Measurements from ENCODE around the gene BAK1.

BAK1 gene

DNA sequence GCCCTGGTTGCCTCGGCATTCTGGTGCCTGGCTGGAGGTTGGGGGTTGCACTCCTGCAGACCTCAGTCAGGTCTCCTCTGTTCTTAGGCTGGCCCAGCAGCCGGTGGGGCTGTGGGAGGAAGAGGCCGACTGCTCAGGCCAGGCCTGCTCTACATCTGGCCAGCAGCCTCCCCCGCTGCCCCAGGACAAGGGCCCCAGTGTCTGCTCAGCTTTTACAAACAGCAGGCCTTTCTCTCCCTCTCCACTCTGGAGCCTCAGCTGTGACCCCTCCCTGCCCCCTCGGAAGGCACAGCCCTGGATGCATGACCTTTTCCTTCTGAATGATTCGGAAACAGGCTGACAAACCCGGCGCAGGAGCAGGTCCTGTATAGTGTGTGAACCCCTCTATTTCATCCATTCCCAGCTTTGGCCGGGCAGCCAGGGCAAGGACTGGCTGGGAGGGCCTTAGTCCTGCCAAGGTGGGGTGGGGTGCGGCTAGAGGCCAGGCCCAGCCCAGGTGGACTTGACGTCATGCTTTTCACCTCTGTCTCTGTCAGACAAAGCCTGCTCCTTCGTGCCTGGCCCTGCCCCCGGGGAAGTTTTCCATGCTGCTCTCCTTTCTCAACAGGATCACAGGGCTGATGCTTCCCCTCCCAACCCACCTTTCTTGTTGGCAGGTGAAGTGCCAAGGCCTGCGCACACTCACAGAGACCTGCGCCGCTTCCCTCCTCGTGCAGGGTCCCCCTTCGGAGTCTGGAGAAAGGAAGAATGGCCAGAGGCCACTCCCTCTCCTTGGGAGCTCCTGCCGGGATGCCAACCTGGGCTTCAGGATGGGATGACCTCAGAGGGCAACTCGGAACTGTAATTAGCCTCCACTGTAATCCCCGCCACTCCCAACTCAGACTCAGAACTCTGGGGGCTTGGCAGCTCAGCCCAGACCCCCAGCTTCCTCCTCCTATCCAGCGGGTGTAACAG, 31.0 kb upstream of the BAK1 start:
- H3K4me3 ChIP-seq (ENCODE audit: insufficient read depth in 1 of 2, low read depth in 1 of 2, low read length in 2 of 2) = no peak overlapping the region
- no peaks in the 10 kb centered on the region for H3K9me3 ChIP-seq (ENCODE audit: control insufficient read depth, low read length)
- H3K4me1 ChIP-seq (ENCODE audit: control insufficient read depth, insufficient read depth, low read depth, low read length) = peaks cover 29% of the 10 kb centered on the region
- H3K27ac ChIP-seq (ENCODE audit: low read length, poor library complexity, severe bottlenecking) = no peak overlapping the region
- no peak for DNase-seq
- H3K18ac ChIP-seq (ENCODE audit: low read depth in 1 of 2, low read length in 2 of 2) = peak overlapping the region in 1 of 2 experiments; percentile 73
- H2BK5ac ChIP-seq (ENCODE audit: low read depth, low read length, poor library complexity, severe bottlenecking) = no peak overlapping the region
- H2BK120ac ChIP-seq (ENCODE audit: low read depth, low read length) = peak overlapping the region; percentile 75
- 58% methylated on average over 21 of the region's 22 CpGs for WGBS
- no peak overlapping the region for H3K14ac ChIP-seq (ENCODE audit: low read length in 2 of 2)
- no peak overlapping the region for H3K4me2 ChIP-seq (ENCODE audit: low read length, poor library complexity, severe bottlenecking)
- H3K9ac ChIP-seq (ENCODE audit: low read length) = peak overlapping the region; percentile 6
- H3K4ac ChIP-seq (ENCODE audit: low read depth in 1 of 2, low read length in 2 of 2) = peak overlapping the region in 1 of 2 experiments; percentile 42
- peak overlapping the region; percentile 77 for H4K91ac ChIP-seq (ENCODE audit: low read length)
- no peaks in the 10 kb centered on the region for H3K36me3 ChIP-seq (ENCODE audit: control insufficient read depth in 1 of 2, insufficient read depth in 2 of 2, low read depth in 1 of 2, low read length in 2 of 2)
- peak overlapping the region; percentile 12 for H2BK15ac ChIP-seq (ENCODE audit: low read depth, poor library complexity, severe bottlenecking)
- no peaks in the 10 kb centered on the region for H3K79me1 ChIP-seq (replicated peaks; ENCODE audit: low read length, poor library complexity, severe bottlenecking)
- no peak overlapping the region for H2AK5ac ChIP-seq (ENCODE audit: low read length, severe bottlenecking)
- peak overlapping the region; percentile 71 for H4K8ac ChIP-seq (ENCODE audit: low read length)
- H3K27me3 ChIP-seq (ENCODE audit: control insufficient read depth in 1 of 2, insufficient read depth in 1 of 2, low read length in 2 of 2) = no peaks in the 10 kb centered on the region
- H2BK12ac ChIP-seq (ENCODE audit: low read length in 2 of 2) = peak overlapping the region in 1 of 2 experiments; percentile 59
- H3K23ac ChIP-seq (ENCODE audit: low read length in 2 of 2) = no peak overlapping the region
- H2AFZ ChIP-seq (ENCODE audit: low read depth, low read length) = peak overlapping the region; percentile 6

DNA sequence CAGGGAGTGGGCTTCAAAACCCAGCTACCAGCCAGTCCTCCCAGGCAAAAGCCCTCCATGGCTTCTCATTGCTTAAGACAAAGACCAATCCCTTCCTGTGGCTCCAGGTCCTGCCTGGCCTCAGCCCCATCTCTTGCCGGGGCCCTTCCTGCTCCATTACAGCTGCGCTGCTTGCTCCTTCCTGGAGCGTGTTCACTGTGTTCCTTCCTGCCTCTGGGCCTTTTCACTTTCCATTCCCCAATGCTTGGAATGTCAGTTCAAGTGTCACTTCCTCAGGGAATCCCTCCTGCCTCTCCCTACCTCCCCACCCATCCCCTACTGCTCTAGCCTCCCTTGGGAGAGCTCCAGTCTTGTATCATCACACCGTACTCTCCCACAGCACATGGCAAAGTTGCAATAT, 30.0 kb upstream of the BAK1 start:
- no peaks in the 10 kb centered on the region for H3K9me3 ChIP-seq (ENCODE audit: control insufficient read depth, low read length)
- peaks cover 29% of the 10 kb centered on the region for H3K4me1 ChIP-seq (ENCODE audit: control insufficient read depth, insufficient read depth, low read depth, low read length)
- H4K91ac ChIP-seq (ENCODE audit: low read length) = peak overlapping the region; percentile 92
- no peak overlapping the region for H2BK5ac ChIP-seq (ENCODE audit: low read depth, low read length, poor library complexity, severe bottlenecking)
- H3K4me3 ChIP-seq (ENCODE audit: insufficient read depth in 1 of 2, low read depth in 1 of 2, low read length in 2 of 2) = peak overlapping the region in 1 of 2 experiments; percentile 23
- H3K4me2 ChIP-seq (ENCODE audit: low read length, poor library complexity, severe bottlenecking) = no peak overlapping the region
- peak overlapping the region; percentile 80 for H3K9ac ChIP-seq (ENCODE audit: low read length)
- peak overlapping the region; percentile 79 for H4K8ac ChIP-seq (ENCODE audit: low read length)
- no peak overlapping the region for H3K23ac ChIP-seq (ENCODE audit: low read length in 2 of 2)
- H2BK12ac ChIP-seq (ENCODE audit: low read length in 2 of 2) = peak overlapping the region; percentile 2 to 33
- H2BK120ac ChIP-seq (ENCODE audit: low read depth, low read length) = peak overlapping the region; percentile 19
- H2AFZ ChIP-seq (ENCODE audit: low read depth, low read length) = peak overlapping the region; percentile 54
- H3K36me3 ChIP-seq (ENCODE audit: control insufficient read depth in 1 of 2, insufficient read depth in 2 of 2, low read depth in 1 of 2, low read length in 2 of 2) = no peaks in the 10 kb centered on the region
- H3K79me1 ChIP-seq (replicated peaks; ENCODE audit: low read length, poor library complexity, severe bottlenecking) = no peaks in the 10 kb centered on the region
- H3K27ac ChIP-seq (ENCODE audit: low read length, poor library complexity, severe bottlenecking) = no peak overlapping the region
- WGBS = 52% methylated on average over 4 of the region's 4 CpGs
- H2AK5ac ChIP-seq (ENCODE audit: low read length, severe bottlenecking) = no peak overlapping the region
- peak overlapping the region in 1 of 2 experiments; percentile 48 for H3K14ac ChIP-seq (ENCODE audit: low read length in 2 of 2)
- H3K18ac ChIP-seq (ENCODE audit: low read depth in 1 of 2, low read length in 2 of 2) = peak overlapping the region; percentile 29 to 37
- no peak for DNase-seq
- no peak overlapping the region for H2BK15ac ChIP-seq (ENCODE audit: low read depth, poor library complexity, severe bottlenecking)
- H3K4ac ChIP-seq (ENCODE audit: low read depth in 1 of 2, low read length in 2 of 2) = peak overlapping the region; percentile 29 to 89
- no peaks in the 10 kb centered on the region for H3K27me3 ChIP-seq (ENCODE audit: control insufficient read depth in 1 of 2, insufficient read depth in 1 of 2, low read length in 2 of 2)

GRCh38 chr6:33609528-33609927, 29.5 kb upstream of the BAK1 start:
- no peak overlapping the region for H2BK5ac ChIP-seq (ENCODE audit: low read depth, low read length, poor library complexity, severe bottlenecking)
- no peak overlapping the region for H3K23ac ChIP-seq (ENCODE audit: low read length in 2 of 2)
- H4K91ac ChIP-seq (ENCODE audit: low read length) = peak overlapping the region; percentile 48
- peak overlapping the region; percentile 22 to 37 for H3K18ac ChIP-seq (ENCODE audit: low read depth in 1 of 2, low read length in 2 of 2)
- H2BK120ac ChIP-seq (ENCODE audit: low read depth, low read length) = peak overlapping the region; percentile 19
- H2AK5ac ChIP-seq (ENCODE audit: low read length, severe bottlenecking) = peak overlapping the region; percentile 1
- H3K14ac ChIP-seq (ENCODE audit: low read length in 2 of 2) = peak overlapping the region in 1 of 2 experiments; percentile 2
- H3K4me1 ChIP-seq (ENCODE audit: control insufficient read depth, insufficient read depth, low read depth, low read length) = peaks cover 29% of the 10 kb centered on the region
- no peak overlapping the region for H2AFZ ChIP-seq (ENCODE audit: low read depth, low read length)
- H3K36me3 ChIP-seq (ENCODE audit: control insufficient read depth in 1 of 2, insufficient read depth in 2 of 2, low read depth in 1 of 2, low read length in 2 of 2) = no peaks in the 10 kb centered on the region
- no peak overlapping the region for H3K27ac ChIP-seq (ENCODE audit: low read length, poor library complexity, severe bottlenecking)
- no peaks in the 10 kb centered on the region for H3K9me3 ChIP-seq (ENCODE audit: control insufficient read depth, low read length)
- peak overlapping the region; percentile 80 for H3K9ac ChIP-seq (ENCODE audit: low read length)
- H4K8ac ChIP-seq (ENCODE audit: low read length) = peak overlapping the region; percentile 55
- no peaks in the 10 kb centered on the region for H3K27me3 ChIP-seq (ENCODE audit: control insufficient read depth in 1 of 2, insufficient read depth in 1 of 2, low read length in 2 of 2)
- no peaks in the 10 kb centered on the region for H3K79me1 ChIP-seq (replicated peaks; ENCODE audit: low read length, poor library complexity, severe bottlenecking)
- H3K4me2 ChIP-seq (ENCODE audit: low read length, poor library complexity, severe bottlenecking) = no peak overlapping the region
- peak overlapping the region in 1 of 2 experiments; percentile 23 for H3K4me3 ChIP-seq (ENCODE audit: insufficient read depth in 1 of 2, low read depth in 1 of 2, low read length in 2 of 2)
- WGBS = 48% methylated on average over 6 of the region's 6 CpGs
- peak overlapping the region; percentile 2 to 33 for H2BK12ac ChIP-seq (ENCODE audit: low read length in 2 of 2)
- peak overlapping the region; percentile 29 to 89 for H3K4ac ChIP-seq (ENCODE audit: low read depth in 1 of 2, low read length in 2 of 2)
- H2BK15ac ChIP-seq (ENCODE audit: low read depth, poor library complexity, severe bottlenecking) = peak overlapping the region; percentile 30
- no peak for DNase-seq

- 93% methylated on average over 2 of the region's 3 CpGs for WGBS
- H3K36me3 ChIP-seq (ENCODE audit: control insufficient read depth in 1 of 2, insufficient read depth in 2 of 2, low read depth in 1 of 2, low read length in 2 of 2) = no peaks in the 10 kb centered on the region
These were observed 28.9 kb upstream of the BAK1 start for GRCh38 chr6:33609019-33609418.

More at GRCh38 chr6:33609019-33609418, 28.9 kb upstream of the BAK1 start:
- peak overlapping the region; percentile 52 for H4K91ac ChIP-seq (ENCODE audit: low read length)
- H3K4me3 ChIP-seq (ENCODE audit: insufficient read depth in 1 of 2, low read depth in 1 of 2, low read length in 2 of 2) = no peak overlapping the region
- H3K23ac ChIP-seq (ENCODE audit: low read length in 2 of 2) = no peak overlapping the region
- H2BK5ac ChIP-seq (ENCODE audit: low read depth, low read length, poor library complexity, severe bottlenecking) = no peak overlapping the region
- H3K4ac ChIP-seq (ENCODE audit: low read depth in 1 of 2, low read length in 2 of 2) = no peak overlapping the region
- no peaks in the 10 kb centered on the region for H3K27me3 ChIP-seq (ENCODE audit: control insufficient read depth in 1 of 2, insufficient read depth in 1 of 2, low read length in 2 of 2)
- H3K79me1 ChIP-seq (replicated peaks; ENCODE audit: low read length, poor library complexity, severe bottlenecking) = no peaks in the 10 kb centered on the region
- H3K9ac ChIP-seq (ENCODE audit: low read length) = peak overlapping the region; percentile 80
- H2AFZ ChIP-seq (ENCODE audit: low read depth, low read length) = no peak overlapping the region
- peaks cover 1% of the 10 kb centered on the region for H3K9me3 ChIP-seq (ENCODE audit: control insufficient read depth, low read length)
- DNase-seq = no peak
- H2BK120ac ChIP-seq (ENCODE audit: low read depth, low read length) = no peak overlapping the region
- no peak overlapping the region for H2BK15ac ChIP-seq (ENCODE audit: low read depth, poor library complexity, severe bottlenecking)
- H2BK12ac ChIP-seq (ENCODE audit: low read length in 2 of 2) = no peak overlapping the region
- H3K14ac ChIP-seq (ENCODE audit: low read length in 2 of 2) = no peak overlapping the region
- H3K4me1 ChIP-seq (ENCODE audit: control insufficient read depth, insufficient read depth, low read depth, low read length) = peaks cover 29% of the 10 kb centered on the region
- no peak overlapping the region for H3K4me2 ChIP-seq (ENCODE audit: low read length, poor library complexity, severe bottlenecking)
- H3K27ac ChIP-seq (ENCODE audit: low read length, poor library complexity, severe bottlenecking) = no peak overlapping the region
- H2AK5ac ChIP-seq (ENCODE audit: low read length, severe bottlenecking) = no peak overlapping the region
- H3K18ac ChIP-seq (ENCODE audit: low read depth in 1 of 2, low read length in 2 of 2) = peak overlapping the region; percentile 15 to 80
- H4K8ac ChIP-seq (ENCODE audit: low read length) = no peak overlapping the region

Measured in mesenchymal stem cell (in vitro differentiated cells and primary cell).